Upper lobe of right lung (tissue), 1 donor: ENCODE data around the gene ZNF281. TPM values are rescaled to one million over a fixed set of nuclear protein-coding genes. Genes with fewer than 3 reads are reported as not detected.

Experiments
- ATAC-seq: fragments of 200-7000 bp; cut with Tn5 transposase; one replicate; pipeline ENCODE4 v1.9.1; 2020; ENCODE audit warnings: mild to moderate bottlenecking, moderate library complexity
- DNase-seq: peaks from one replicate; pipeline ENCODE4 v3.0.0-alpha.2; 2020
- H3K27ac ChIP-seq: fragments of 200-600 bp; one replicate; pipeline ENCODE4 v1.8.0; 2022
- H3K27me3 ChIP-seq: fragments of 200-600 bp; one replicate; pipeline ENCODE4 v1.8.0; 2022; ENCODE audit warnings: mild to moderate bottlenecking
- H3K36me3 ChIP-seq: fragments of 200-600 bp; one replicate; pipeline ENCODE4 v1.8.0; 2022
- H3K4me1 ChIP-seq: fragments of 200-600 bp; one replicate; pipeline ENCODE4 v1.8.0; 2022
- H3K4me3 ChIP-seq: fragments of 200-600 bp; one replicate; pipeline ENCODE4 v1.8.0; 2022; ENCODE audit warnings: mild to moderate bottlenecking
- H3K9me3 ChIP-seq: fragments of 200-600 bp; one replicate; pipeline ENCODE4 v1.8.0; 2022
- CTCF ChIP-seq: fragments of 200-600 bp; IDR thresholded peaks from one replicate; pipeline ENCODE4 v1.8.0; 2022; ENCODE audit warnings: antibody characterized with exemption
- intact Hi-C: fragments of 100-400 bp; cut with DNase I; formaldehyde crosslinking; loops from one replicate; pipeline ENCODE4 v1.11.0; 2022
- total RNA-seq: library from RNA; stranded (reverse); fragmentation: NEBNext Ultra II Directional; extraction: Animal tissue kit (Norgen Biotek cat#: 25700); gene quantifications from one replicate; pipeline ENCODE4 v1.2.1, GENCODE V29; 2021
- donor health status: DM: no; HTN: yes; CAD: no; lungs with severe emphysema.

Gene ZNF281
- total RNA-seq, 1 donor from 2014 or later, result 19.5 TPM

GRCh38 chr1:200379432-200379757 is 30.4 kb downstream of the ZNF281 start:
- ATAC-seq, result no peak
- Histone ChIP-seq H3K36me3 (no peaks in the 10 kb centered on the region), H3K9me3 (no peaks in the 10 kb centered on the region), H3K27ac (no peak overlapping the region), H3K27me3 (no peaks in the 10 kb centered on the region), H3K4me1 (no peaks in the 10 kb centered on the region), H3K4me3 (no peak overlapping the region)
- TF ChIP-seq CTCF, result no peak
- no peak for DNase-seq
- intact Hi-C loops, result no loop called here

- H3K4me3 ChIP-seq, result no peak overlapping the region
- H3K9me3 ChIP-seq, result no peaks in the 10 kb centered on the region
- no peaks in the 10 kb centered on the region for H3K27me3 ChIP-seq
- no peak for TF ChIP-seq CTCF
- H3K4me1 ChIP-seq, result no peaks in the 10 kb centered on the region
- DNase-seq (no peak), ATAC-seq (no peak)
- H3K27ac ChIP-seq, result no peak overlapping the region
- intact Hi-C loops, result no loop called here
- no peaks in the 10 kb centered on the region for H3K36me3 ChIP-seq
These were observed 31.7 kb downstream of the ZNF281 start for GRCh38 chr1:200378096-200378495.

GRCh38 chr1:200376528-200376927 is 33.3 kb downstream of the ZNF281 start:
- H3K9me3 ChIP-seq, result no peaks in the 10 kb centered on the region
- no peak for TF ChIP-seq CTCF
- ATAC-seq (no peak), DNase-seq (no peak)
- no peak overlapping the region for H3K27ac ChIP-seq
- no peaks in the 10 kb centered on the region for H3K36me3 ChIP-seq
- intact Hi-C loops, result no loop called here
- no peak overlapping the region for H3K4me3 ChIP-seq
- H3K27me3 ChIP-seq, result no peaks in the 10 kb centered on the region
- H3K4me1 ChIP-seq, result peaks cover 5% of the 10 kb centered on the region

- no peaks in the 10 kb centered on the region for H3K27me3 ChIP-seq
- H3K36me3 ChIP-seq, result no peaks in the 10 kb centered on the region
- H3K27ac ChIP-seq, result no peak overlapping the region
- H3K4me3 ChIP-seq, result no peak overlapping the region
- peaks cover 5% of the 10 kb centered on the region for H3K4me1 ChIP-seq
- ATAC-seq (no peak), DNase-seq (no peak)
- intact Hi-C loops, result no loop called here
- no peak for TF ChIP-seq CTCF
- no peaks in the 10 kb centered on the region for H3K9me3 ChIP-seq
These were observed 35.1 kb downstream of the ZNF281 start for GRCh38 chr1:200374569-200375295.

- intact Hi-C loops, result no loop called here
- TF ChIP-seq CTCF, result no peak
- H3K9me3 ChIP-seq, result no peaks in the 10 kb centered on the region
- no peaks in the 10 kb centered on the region for H3K27me3 ChIP-seq
- peaks cover 5% of the 10 kb centered on the region for H3K4me1 ChIP-seq
- no peak for ATAC-seq
- H3K36me3 ChIP-seq, result no peaks in the 10 kb centered on the region
- no peak overlapping the region for H3K4me3 ChIP-seq
- DNase-seq, result no peak
- no peak overlapping the region for H3K27ac ChIP-seq
These were observed 36.0 kb downstream of the ZNF281 start for GRCh38 chr1:200373811-200374231.

- H3K4me3 ChIP-seq, result no peak overlapping the region
- H3K9me3 ChIP-seq, result no peaks in the 10 kb centered on the region
- no peak for TF ChIP-seq CTCF
- no peak for ATAC-seq
- no peaks in the 10 kb centered on the region for H3K36me3 ChIP-seq
- no peak for DNase-seq
- intact Hi-C loops, result no loop called here
- peaks cover 5% of the 10 kb centered on the region for H3K4me1 ChIP-seq
- H3K27me3 ChIP-seq, result no peaks in the 10 kb centered on the region
- H3K27ac ChIP-seq, result no peak overlapping the region
These were observed 37.0 kb downstream of the ZNF281 start for GRCh38 chr1:200372885-200373181.
